H1 (cell line): ENCODE data around the gene ELAVL1. TPM values are rescaled to one million over a fixed set of nuclear protein-coding genes. Genes with fewer than 3 reads are reported as not detected.
A peak's percentile ranks its signal among the peaks of the same experiment; 100 is the strongest.

Experiments used
- CTCF ChIA-PET: fragments of 300-600 bp; sonication (Branson Sonifier 250); formaldehyde crosslinking; loops from one replicate; lab custom pipeline; 2021; ENCODE audit not compliant: partially characterized antibody; lab: Charles Lee
- POLR2A ChIA-PET: fragments of 300-600 bp; sonication (Branson Sonifier 250); formaldehyde crosslinking; loops from one replicate; lab custom pipeline; 2021; ENCODE audit warnings: inconsistent platforms; ENCODE audit not compliant: partially characterized antibody; lab: Charles Lee
- DNase-seq, 2 experiments: peaks; one replicate each; pipeline versions ENCODE4 v3.0.0 to v3.0.0-alpha.2; 2010 to 2022; ENCODE audit warnings: low spot score in 2 of 2, low read depth in 1 of 2, mixed read lengths in 1 of 2
- FAIRE-seq: peaks from 2 replicates; lab custom pipeline; 2011; peaks lifted over from hg19 to GRCh38; lab: Jason Lieb, UNC
- H2AFZ ChIP-seq: 2 replicates; pipeline ENCODE4 v1.8.1; 2012; ENCODE audit warnings: low read length, inconsistent platforms
- H2AK5ac ChIP-seq: 2 replicates; pipeline ENCODE4 v1.6.1; 2013; ENCODE audit warnings: low read depth, low read length
- H2BK120ac ChIP-seq: replicated peaks from 2 replicates; pipeline ENCODE3; 2013; ENCODE audit warnings: low read depth, low read length, inconsistent platforms
- H2BK12ac ChIP-seq: 2 replicates; pipeline ENCODE4 v1.6.1; 2013; ENCODE audit warnings: low read depth, low read length
- H2BK15ac ChIP-seq: 2 replicates; pipeline ENCODE4 v1.6.1; 2013; ENCODE audit warnings: low read length
- H2BK20ac ChIP-seq: 2 replicates; pipeline ENCODE4 v1.6.1; 2013; ENCODE audit warnings: low read length
- H2BK5ac ChIP-seq: 2 replicates; pipeline ENCODE4 v1.6.1; 2013; ENCODE audit warnings: low read depth, low read length
- H3K14ac ChIP-seq: 2 replicates; pipeline ENCODE4 v1.6.1; 2013; ENCODE audit warnings: inconsistent platforms; ENCODE audit not compliant: insufficient read length
- H3K18ac ChIP-seq: 2 replicates; pipeline ENCODE4 v1.6.1; 2013; ENCODE audit warnings: low read length; ENCODE audit errors: extremely low read depth
- H3K23ac ChIP-seq: 2 replicates; pipeline ENCODE4 v1.6.1; 2013; ENCODE audit warnings: inconsistent platforms; ENCODE audit not compliant: insufficient read length
- H3K23me2 ChIP-seq: 2 replicates; pipeline ENCODE4 v1.6.1; 2013; ENCODE audit warnings: low read depth, low read length
- H3K27ac ChIP-seq: 2 replicates; pipeline ENCODE4 v1.6.1; 2011; ENCODE audit warnings: low read depth, low read length, inconsistent platforms
- H3K27me3 ChIP-seq, 4 experiments: replicated peaks in 1 of 4; 1 replicate in 1 of 4; 2 replicates in 3 of 4; pipeline versions ENCODE4 v1.6.1 to v1.8.1; 2011 to 2013; ENCODE audit warnings: low read length in 3 of 4, mild to moderate bottlenecking in 3 of 4, inconsistent platforms in 2 of 4, mixed read lengths in 2 of 4, moderate library complexity in 1 of 4; ENCODE audit not compliant: control insufficient read depth in 3 of 4, insufficient read depth in 3 of 4; ENCODE audit errors: extremely low read depth in 1 of 4
- H3K36me3 ChIP-seq, 4 experiments: 2 replicates each; pipeline versions ENCODE4 v1.6.1 to v1.8.1; 2011 to 2013; ENCODE audit warnings: mild to moderate bottlenecking in 4 of 4, low read length in 3 of 4, moderate library complexity in 2 of 4, control low read depth in 1 of 4, inconsistent platforms in 1 of 4; ENCODE audit not compliant: insufficient read depth in 4 of 4, control insufficient read depth in 2 of 4
- H3K4ac ChIP-seq: replicated peaks from 2 replicates; pipeline ENCODE3; 2013; ENCODE audit warnings: low read length, low read depth, mixed read lengths, inconsistent platforms; ENCODE audit not compliant: insufficient read length
- H3K4me1 ChIP-seq, 4 experiments: replicated peaks in 1 of 4; 1 replicate in 1 of 4; 2 replicates in 3 of 4; pipeline versions ENCODE4 v1.6.1 to v1.8.1; 2011 to 2013; ENCODE audit warnings: low read length in 3 of 4, inconsistent platforms in 2 of 4, mixed read lengths in 1 of 4; ENCODE audit not compliant: insufficient read depth in 4 of 4, control insufficient read depth in 3 of 4
- H3K4me2 ChIP-seq, 2 experiments: 2 replicates each; pipeline versions ENCODE4 v1.6.1 to v1.8.1; 2011 to 2013; ENCODE audit warnings: low read depth in 2 of 2, low read length in 2 of 2, control low read depth in 1 of 2, inconsistent platforms in 1 of 2, mild to moderate bottlenecking in 1 of 2; ENCODE audit not compliant: insufficient read depth in 1 of 2
- H3K4me3 ChIP-seq, 4 experiments: fragments of 200-600, 300-600 bp in 1 of 4; sonication (generic), shearing (Covaris generic), sonication (Bioruptor Twin) in 1 of 4; 2 replicates each; pipeline versions ENCODE4 v1.5.1 to v1.8.1; 2011 to 2016; ENCODE audit warnings: low read length in 4 of 4, low read depth in 3 of 4, control low read depth in 2 of 4, inconsistent platforms in 2 of 4, mild to moderate bottlenecking in 2 of 4, mixed read lengths in 1 of 4, moderate library complexity in 1 of 4; ENCODE audit not compliant: insufficient read depth in 2 of 4; ENCODE audit errors: extremely low read depth in 1 of 4
- H3K56ac ChIP-seq: replicated peaks from 2 replicates; pipeline ENCODE3; 2013; ENCODE audit warnings: low read depth, mild to moderate bottlenecking, mixed read lengths, low read length, inconsistent platforms; ENCODE audit not compliant: insufficient read length
- H3K79me1 ChIP-seq: 2 replicates; pipeline ENCODE4 v1.6.1; 2013; ENCODE audit warnings: low read depth, low read length, control low read depth
- H3K79me2 ChIP-seq, 2 experiments: 2 replicates each; pipeline versions ENCODE4 v1.6.1 to v1.8.1; 2012 to 2013; ENCODE audit warnings: low read length in 2 of 2, mild to moderate bottlenecking in 2 of 2, inconsistent platforms in 1 of 2; ENCODE audit not compliant: insufficient read depth in 2 of 2, control insufficient read depth in 1 of 2
- H3K9ac ChIP-seq, 4 experiments: replicated peaks in 1 of 4; 1 replicate in 1 of 4; 2 replicates in 3 of 4; pipeline versions ENCODE4 v1.6.1 to v1.8.1; 2011 to 2013; ENCODE audit warnings: low read depth in 3 of 4, low read length in 3 of 4, control low read depth in 2 of 4, mild to moderate bottlenecking in 2 of 4, moderate library complexity in 2 of 4, inconsistent platforms in 1 of 4; ENCODE audit errors: extremely low read depth in 1 of 4
- H3K9me3 ChIP-seq, 2 experiments: 2 replicates each; pipeline versions ENCODE4 v1.6.1 to v1.8.1; 2012 to 2013; ENCODE audit warnings: mild to moderate bottlenecking in 2 of 2, moderate library complexity in 2 of 2, control low read depth in 1 of 2, inconsistent platforms in 1 of 2, low read depth in 1 of 2, low read length in 1 of 2, mixed read lengths in 1 of 2; ENCODE audit not compliant: insufficient read depth in 2 of 2
- H4K20me1 ChIP-seq, 2 experiments: replicated peaks in 1 of 2; 2 replicates each; pipeline versions ENCODE3 to v1.8.1; 2011 to 2013; ENCODE audit warnings: inconsistent platforms in 2 of 2, low read length in 2 of 2, mild to moderate bottlenecking in 1 of 2; ENCODE audit not compliant: insufficient read depth in 2 of 2, control insufficient read depth in 1 of 2
- H4K5ac ChIP-seq: 2 replicates; pipeline ENCODE4 v1.6.1; 2013; ENCODE audit warnings: low read length, low read depth, mixed read lengths, inconsistent platforms; ENCODE audit not compliant: insufficient read length
- H4K8ac ChIP-seq: 2 replicates; pipeline ENCODE4 v1.8.0; 2013; ENCODE audit warnings: mild to moderate bottlenecking, moderate library complexity, low read length, inconsistent platforms; ENCODE audit not compliant: insufficient read depth; ENCODE audit errors: extremely low read depth
- H4K91ac ChIP-seq: replicated peaks from 2 replicates; pipeline ENCODE3; 2013; ENCODE audit warnings: low read length, mixed read lengths, inconsistent platforms; ENCODE audit not compliant: insufficient read length
- TAF1 ChIP-seq: IDR thresholded peaks from 2 replicates; pipeline ENCODE4 v1.6.1; 2011; ENCODE audit warnings: mild to moderate bottlenecking, low read depth, low read length
- WGBS, 2 experiments: shearing (Covaris generic) in 1 of 2; methylation state at CpG; one replicate each; pipeline versions ENCODE4 v1.1.6 to v1.1.7; 2013 to 2015; ENCODE audit warnings: low lambda C conversion rate in 2 of 2, mixed read lengths in 2 of 2, inconsistent platforms in 1 of 2, low coverage in 1 of 2, missing lambda C conversion rate in 1 of 2; ENCODE audit not compliant: insufficient replicate concordance in 2 of 2, insufficient coverage in 1 of 2, insufficient read length in 1 of 2; ENCODE audit errors: extremely low coverage in 1 of 2, missing lambda C conversion rate in 1 of 2; 5-methylcytosine and 5-hydroxymethylcytosine counted together
- polyA plus RNA-seq, 7 experiments: library from polyadenylated mRNA; depleted of rRNA in 3 of 7; stranded (reverse) in 5 of 7; unstranded in 2 of 7; fragments of >200 nt in 5 of 7; fragments of 200-250 nt in 2 of 7; gene quantifications; 1 replicate in 5 of 7; 2 replicates in 1 of 7; 4 replicates in 1 of 7; pipeline versions ENCODE4 v1.2.1 to v1.2.3, GENCODE V29; 2011 to 2013; ENCODE audit warnings: missing spikeins in 2 of 7, mixed read lengths in 2 of 7
- total RNA-seq: library from RNA; stranded (reverse); fragmentation: NEBNext Ultra II Directional; extraction: Animal tissue kit (Norgen Biotek cat#: 25700); gene quantifications from 2 replicates; pipeline ENCODE4 v1.2.1, GENCODE V29; 2021
- TF ChIP-seq, protein P1 (sequence below), 3 experiments: IDR thresholded peaks; 1 replicate in 2 of 3; 2 replicates in 1 of 3; pipeline versions ENCODE4 v1.5.1 to v1.6.1; 2011; ENCODE audit warnings: low read length in 3 of 3, mild to moderate bottlenecking in 3 of 3, inconsistent platforms in 2 of 3, low read depth in 1 of 3, moderate library complexity in 1 of 3; ENCODE audit not compliant: insufficient read depth in 1 of 3; ENCODE audit errors: control extremely low read depth in 1 of 3

Gene ELAVL1
- total and polyA plus RNA-seq, 2 of the 8 experiments (the other 6 are each of a cell fraction or from before 2014, with no cell fraction given), result 56.7 to 163 TPM

DNA sequence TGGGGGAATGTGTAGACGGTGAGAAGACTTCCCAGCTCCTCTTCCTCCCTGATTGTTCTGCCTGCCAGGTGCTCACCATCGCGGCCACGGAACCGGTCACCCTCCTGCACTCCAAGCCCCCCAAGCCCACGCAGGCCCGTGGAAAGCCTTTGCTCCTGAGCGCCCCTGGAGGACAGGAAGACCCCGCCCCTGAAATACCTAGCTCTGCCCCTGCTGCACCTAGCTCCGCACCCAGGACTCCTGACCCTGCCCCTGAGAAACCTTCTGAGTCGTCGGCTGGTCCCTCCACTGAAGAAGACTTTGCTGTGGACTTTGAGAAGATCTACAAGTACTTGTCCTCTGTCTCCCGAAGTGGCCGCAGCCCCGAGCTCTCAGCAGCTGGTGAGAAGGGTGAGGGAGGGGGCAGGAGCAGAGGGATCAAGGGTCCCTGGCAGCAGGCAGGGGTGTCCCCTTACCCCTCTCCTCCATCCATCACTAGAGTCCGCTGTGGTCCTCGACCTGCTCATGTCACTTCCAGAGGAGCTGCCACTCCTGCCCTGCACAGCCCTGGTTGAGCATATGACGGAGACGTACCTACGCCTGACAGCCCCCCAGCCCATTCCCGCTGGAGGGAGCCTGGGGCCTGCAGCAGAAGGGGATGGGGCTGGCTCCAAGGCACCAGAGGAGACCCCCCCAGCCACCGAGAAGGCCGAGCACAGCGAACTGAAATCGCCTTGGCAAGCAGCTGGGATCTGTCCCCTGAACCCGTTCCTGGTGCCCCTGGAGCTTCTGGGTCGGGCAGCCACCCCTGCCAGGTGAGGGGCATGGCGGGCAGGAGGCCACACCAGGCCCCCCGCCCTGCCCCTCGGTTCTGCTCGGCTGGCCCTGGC lies 83.2 kb downstream of the ELAVL1 start:
- H2AFZ ChIP-seq, result no peak overlapping the region
- peaks cover 0 to 25% (median 12%) of the 10 kb centered on the region in 4 experiments; a peak in 5 of 7 replicates for H3K4me1 ChIP-seq
- DNase-seq (no peak), FAIRE-seq (no peak)
- no peaks in the 10 kb centered on the region for H3K9me3 ChIP-seq
- no peak overlapping the region for H4K5ac ChIP-seq
- no peak overlapping the region for H2BK5ac ChIP-seq
- TF ChIP-seq, protein P1, sequence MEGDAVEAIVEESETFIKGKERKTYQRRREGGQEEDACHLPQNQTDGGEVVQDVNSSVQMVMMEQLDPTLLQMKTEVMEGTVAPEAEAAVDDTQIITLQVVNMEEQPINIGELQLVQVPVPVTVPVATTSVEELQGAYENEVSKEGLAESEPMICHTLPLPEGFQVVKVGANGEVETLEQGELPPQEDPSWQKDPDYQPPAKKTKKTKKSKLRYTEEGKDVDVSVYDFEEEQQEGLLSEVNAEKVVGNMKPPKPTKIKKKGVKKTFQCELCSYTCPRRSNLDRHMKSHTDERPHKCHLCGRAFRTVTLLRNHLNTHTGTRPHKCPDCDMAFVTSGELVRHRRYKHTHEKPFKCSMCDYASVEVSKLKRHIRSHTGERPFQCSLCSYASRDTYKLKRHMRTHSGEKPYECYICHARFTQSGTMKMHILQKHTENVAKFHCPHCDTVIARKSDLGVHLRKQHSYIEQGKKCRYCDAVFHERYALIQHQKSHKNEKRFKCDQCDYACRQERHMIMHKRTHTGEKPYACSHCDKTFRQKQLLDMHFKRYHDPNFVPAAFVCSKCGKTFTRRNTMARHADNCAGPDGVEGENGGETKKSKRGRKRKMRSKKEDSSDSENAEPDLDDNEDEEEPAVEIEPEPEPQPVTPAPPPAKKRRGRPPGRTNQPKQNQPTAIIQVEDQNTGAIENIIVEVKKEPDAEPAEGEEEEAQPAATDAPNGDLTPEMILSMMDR (IDR thresholded peaks at IDR 0.05; ENCODE audit: control extremely low read depth in 1 of 3, insufficient read depth in 1 of 3, low read depth in 1 of 3, low read length in 3 of 3), result peak; percentile 5 to 36 (median 21); a peak in 2 of 4 replicates
- TF ChIP-seq TAF1, result no peak
- H3K4ac ChIP-seq, result no peak overlapping the region
- H3K4me2 ChIP-seq, result no peak overlapping the region; a peak in 1 of 4 replicates
- no peak overlapping the region for H2AK5ac ChIP-seq
- H2BK12ac ChIP-seq, result no peak overlapping the region
- H3K27me3 ChIP-seq, result peaks cover 5 to 18% (median 16%) of the 10 kb centered on the region in 4 experiments; a peak in 6 of 7 replicates
- H3K36me3 ChIP-seq, result peaks cover 0 to 3% (median 0%) of the 10 kb centered on the region in 4 experiments; a peak in 2 of 8 replicates
- H3K4me3 ChIP-seq, result no peak overlapping the region
- H3K23ac ChIP-seq, result no peak overlapping the region
- H3K9ac ChIP-seq, result no peak overlapping the region
- H3K27ac ChIP-seq, result no peak overlapping the region
- H2BK120ac ChIP-seq, result no peak overlapping the region
- CTCF ChIA-PET, result interaction anchor here (0.6 to 9.0 kb wide), 11 partner anchors 13 to 130 kb away, joined by 3 to 112 read pairs (median 4); partner anchors contain the start of genes CCL25, PRR36 and TIMM44
- H3K14ac ChIP-seq, result no peak overlapping the region
- no peak overlapping the region for H3K56ac ChIP-seq
- POLR2A ChIA-PET, result interaction anchor here (0.6 to 10.6 kb wide), 8 partner anchors 8 to 281 kb away, joined by 3 to 106 read pairs (median 8); partner anchors contain the start of genes MAP2K7 and TIMM44
- H4K8ac ChIP-seq, result no peak overlapping the region
- peaks cover 10 to 15% of the 10 kb centered on the region in 2 experiments for H4K20me1 ChIP-seq
- no peak overlapping the region for H4K91ac ChIP-seq
- H3K79me2 ChIP-seq, result no peaks in the 10 kb centered on the region
- no peak overlapping the region for H2BK15ac ChIP-seq
- peaks cover 20% of the 10 kb centered on the region for H3K23me2 ChIP-seq
- no peak overlapping the region for H3K18ac ChIP-seq
- no peak overlapping the region for H2BK20ac ChIP-seq
- H3K79me1 ChIP-seq, result no peaks in the 10 kb centered on the region
- WGBS, 2 experiments, result 93% methylated on average over 31 of the region's 31 CpGs; no CpG with 5 or more reads in 1 of the 2 experiments
